Measurements from ENCODE around the gene XPA.

DNA sequence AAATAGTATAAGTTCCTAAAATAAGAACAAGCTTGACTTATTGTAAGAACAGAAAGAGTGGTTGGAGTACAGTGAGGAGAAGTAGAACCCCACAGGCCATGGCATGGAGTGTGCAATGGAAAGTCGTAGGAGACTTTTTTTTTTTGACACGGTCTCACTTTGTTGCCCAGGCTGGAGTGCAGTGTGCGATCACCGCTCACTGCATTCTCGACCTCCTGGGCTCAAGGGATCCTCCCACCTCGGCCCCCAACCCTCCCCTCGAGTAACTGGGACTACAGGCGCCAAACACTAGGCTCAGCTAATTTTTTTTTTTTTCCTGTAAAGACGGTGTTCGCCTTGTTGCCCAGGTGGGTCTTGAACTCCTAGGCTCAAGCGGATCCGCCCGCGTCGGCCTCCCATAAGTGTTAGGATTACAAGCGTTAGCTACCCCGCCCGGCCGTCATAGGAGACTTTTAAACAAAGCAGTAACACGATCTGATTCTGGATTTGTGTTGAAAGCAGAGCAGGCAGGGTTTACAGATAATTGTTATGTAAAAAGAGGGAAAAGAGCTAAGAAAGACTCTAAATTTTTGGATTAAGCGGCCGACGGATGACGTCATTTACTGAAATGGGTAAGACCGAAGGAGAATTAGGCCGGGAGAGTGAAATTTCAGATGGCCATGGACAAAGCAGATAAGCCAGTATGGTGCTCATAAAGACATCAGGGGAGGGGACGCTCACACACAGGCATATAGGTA is 64.7 kb downstream of the XPA start:
- TF ChIP-seq, protein P1, sequence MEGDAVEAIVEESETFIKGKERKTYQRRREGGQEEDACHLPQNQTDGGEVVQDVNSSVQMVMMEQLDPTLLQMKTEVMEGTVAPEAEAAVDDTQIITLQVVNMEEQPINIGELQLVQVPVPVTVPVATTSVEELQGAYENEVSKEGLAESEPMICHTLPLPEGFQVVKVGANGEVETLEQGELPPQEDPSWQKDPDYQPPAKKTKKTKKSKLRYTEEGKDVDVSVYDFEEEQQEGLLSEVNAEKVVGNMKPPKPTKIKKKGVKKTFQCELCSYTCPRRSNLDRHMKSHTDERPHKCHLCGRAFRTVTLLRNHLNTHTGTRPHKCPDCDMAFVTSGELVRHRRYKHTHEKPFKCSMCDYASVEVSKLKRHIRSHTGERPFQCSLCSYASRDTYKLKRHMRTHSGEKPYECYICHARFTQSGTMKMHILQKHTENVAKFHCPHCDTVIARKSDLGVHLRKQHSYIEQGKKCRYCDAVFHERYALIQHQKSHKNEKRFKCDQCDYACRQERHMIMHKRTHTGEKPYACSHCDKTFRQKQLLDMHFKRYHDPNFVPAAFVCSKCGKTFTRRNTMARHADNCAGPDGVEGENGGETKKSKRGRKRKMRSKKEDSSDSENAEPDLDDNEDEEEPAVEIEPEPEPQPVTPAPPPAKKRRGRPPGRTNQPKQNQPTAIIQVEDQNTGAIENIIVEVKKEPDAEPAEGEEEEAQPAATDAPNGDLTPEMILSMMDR (CRISPR knock-in tag; IDR thresholded peaks at IDR 0.05) = no peak
- TF ChIP-seq, protein P2, sequence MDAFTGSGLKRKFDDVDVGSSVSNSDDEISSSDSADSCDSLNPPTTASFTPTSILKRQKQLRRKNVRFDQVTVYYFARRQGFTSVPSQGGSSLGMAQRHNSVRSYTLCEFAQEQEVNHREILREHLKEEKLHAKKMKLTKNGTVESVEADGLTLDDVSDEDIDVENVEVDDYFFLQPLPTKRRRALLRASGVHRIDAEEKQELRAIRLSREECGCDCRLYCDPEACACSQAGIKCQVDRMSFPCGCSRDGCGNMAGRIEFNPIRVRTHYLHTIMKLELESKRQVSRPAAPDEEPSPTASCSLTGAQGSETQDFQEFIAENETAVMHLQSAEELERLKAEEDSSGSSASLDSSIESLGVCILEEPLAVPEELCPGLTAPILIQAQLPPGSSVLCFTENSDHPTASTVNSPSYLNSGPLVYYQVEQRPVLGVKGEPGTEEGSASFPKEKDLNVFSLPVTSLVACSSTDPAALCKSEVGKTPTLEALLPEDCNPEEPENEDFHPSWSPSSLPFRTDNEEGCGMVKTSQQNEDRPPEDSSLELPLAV (CRISPR knock-in tag; conservative IDR thresholded peaks at IDR 0.05; ENCODE audit: low read depth) = no peak
- no peak for TF ChIP-seq HES4 (CRISPR knock-in tag; IDR thresholded peaks at IDR 0.05; ENCODE audit: borderline replicate concordance)
- no peak for TF ChIP-seq ZNF274 (CRISPR knock-in tag; IDR thresholded peaks at IDR 0.05)
- TF ChIP-seq FOXM1 (CRISPR knock-in tag; IDR thresholded peaks at IDR 0.05) = no peak
- TF ChIP-seq, protein P3, sequence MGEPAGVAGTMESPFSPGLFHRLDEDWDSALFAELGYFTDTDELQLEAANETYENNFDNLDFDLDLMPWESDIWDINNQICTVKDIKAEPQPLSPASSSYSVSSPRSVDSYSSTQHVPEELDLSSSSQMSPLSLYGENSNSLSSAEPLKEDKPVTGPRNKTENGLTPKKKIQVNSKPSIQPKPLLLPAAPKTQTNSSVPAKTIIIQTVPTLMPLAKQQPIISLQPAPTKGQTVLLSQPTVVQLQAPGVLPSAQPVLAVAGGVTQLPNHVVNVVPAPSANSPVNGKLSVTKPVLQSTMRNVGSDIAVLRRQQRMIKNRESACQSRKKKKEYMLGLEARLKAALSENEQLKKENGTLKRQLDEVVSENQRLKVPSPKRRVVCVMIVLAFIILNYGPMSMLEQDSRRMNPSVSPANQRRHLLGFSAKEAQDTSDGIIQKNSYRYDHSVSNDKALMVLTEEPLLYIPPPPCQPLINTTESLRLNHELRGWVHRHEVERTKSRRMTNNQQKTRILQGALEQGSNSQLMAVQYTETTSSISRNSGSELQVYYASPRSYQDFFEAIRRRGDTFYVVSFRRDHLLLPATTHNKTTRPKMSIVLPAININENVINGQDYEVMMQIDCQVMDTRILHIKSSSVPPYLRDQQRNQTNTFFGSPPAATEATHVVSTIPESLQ (CRISPR knock-in tag; conservative IDR thresholded peaks at IDR 0.05) = no peak
- TF ChIP-seq SMC3 (IDR thresholded peaks at IDR 0.05; ENCODE audit: low read length) = no peak
- no peak for TF ChIP-seq EZH2 (conservative IDR thresholded peaks at IDR 0.05; ENCODE audit: low read depth, low read length)
- peak; percentile 88 for TF ChIP-seq CREB1 (IDR thresholded peaks at IDR 0.05)
- no peak for TF ChIP-seq CREB1 (CRISPR knock-in tag; IDR thresholded peaks at IDR 0.05)
- TF ChIP-seq, protein P4, sequence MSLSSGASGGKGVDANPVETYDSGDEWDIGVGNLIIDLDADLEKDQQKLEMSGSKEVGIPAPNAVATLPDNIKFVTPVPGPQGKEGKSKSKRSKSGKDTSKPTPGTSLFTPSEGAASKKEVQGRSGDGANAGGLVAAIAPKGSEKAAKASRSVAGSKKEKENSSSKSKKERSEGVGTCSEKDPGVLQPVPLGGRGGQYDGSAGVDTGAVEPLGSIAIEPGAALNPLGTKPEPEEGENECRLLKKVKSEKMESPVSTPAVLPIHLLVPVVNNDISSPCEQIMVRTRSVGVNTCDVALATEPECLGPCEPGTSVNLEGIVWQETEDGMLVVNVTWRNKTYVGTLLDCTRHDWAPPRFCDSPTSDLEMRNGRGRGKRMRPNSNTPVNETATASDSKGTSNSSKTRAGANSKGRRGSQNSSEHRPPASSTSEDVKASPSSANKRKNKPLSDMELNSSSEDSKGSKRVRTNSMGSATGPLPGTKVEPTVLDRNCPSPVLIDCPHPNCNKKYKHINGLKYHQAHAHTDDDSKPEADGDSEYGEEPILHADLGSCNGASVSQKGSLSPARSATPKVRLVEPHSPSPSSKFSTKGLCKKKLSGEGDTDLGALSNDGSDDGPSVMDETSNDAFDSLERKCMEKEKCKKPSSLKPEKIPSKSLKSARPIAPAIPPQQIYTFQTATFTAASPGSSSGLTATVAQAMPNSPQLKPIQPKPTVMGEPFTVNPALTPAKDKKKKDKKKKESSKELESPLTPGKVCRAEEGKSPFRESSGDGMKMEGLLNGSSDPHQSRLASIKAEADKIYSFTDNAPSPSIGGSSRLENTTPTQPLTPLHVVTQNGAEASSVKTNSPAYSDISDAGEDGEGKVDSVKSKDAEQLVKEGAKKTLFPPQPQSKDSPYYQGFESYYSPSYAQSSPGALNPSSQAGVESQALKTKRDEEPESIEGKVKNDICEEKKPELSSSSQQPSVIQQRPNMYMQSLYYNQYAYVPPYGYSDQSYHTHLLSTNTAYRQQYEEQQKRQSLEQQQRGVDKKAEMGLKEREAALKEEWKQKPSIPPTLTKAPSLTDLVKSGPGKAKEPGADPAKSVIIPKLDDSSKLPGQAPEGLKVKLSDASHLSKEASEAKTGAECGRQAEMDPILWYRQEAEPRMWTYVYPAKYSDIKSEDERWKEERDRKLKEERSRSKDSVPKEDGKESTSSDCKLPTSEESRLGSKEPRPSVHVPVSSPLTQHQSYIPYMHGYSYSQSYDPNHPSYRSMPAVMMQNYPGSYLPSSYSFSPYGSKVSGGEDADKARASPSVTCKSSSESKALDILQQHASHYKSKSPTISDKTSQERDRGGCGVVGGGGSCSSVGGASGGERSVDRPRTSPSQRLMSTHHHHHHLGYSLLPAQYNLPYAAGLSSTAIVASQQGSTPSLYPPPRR (CRISPR knock-in tag; IDR thresholded peaks at IDR 0.05; ENCODE audit: borderline replicate concordance) = no peak

Measured in HepG2 (cell line).